A549 (cell line): ENCODE data around the gene CAVIN3. TPM values are rescaled to one million over a fixed set of nuclear protein-coding genes. Genes with fewer than 3 reads are reported as not detected.

Source experiments
- ATAC-seq, 2 experiments: fragments of 200-7000 bp in 1 of 2; fragments of >200 bp in 1 of 2; cut with Nextera tagmentation in 1 of 2; cut with Tn5 transposase in 1 of 2; 3 replicates each; pipeline versions ENCODE4 v1.8.0 to v1.9.1; 2018 to 2020; ENCODE audit warnings: mild to moderate bottlenecking in 1 of 2, moderate library complexity in 1 of 2
- CTCF ChIA-PET: fragments of 300-600 bp; sonication (Branson Sonifier 250); formaldehyde crosslinking; extraction: SDS; loops from one replicate; lab custom pipeline; 2021; ENCODE audit warnings: antibody characterized with exemption, inconsistent platforms; lab: Yijun Ruan, JAX
- POLR2A ChIA-PET: fragments of 350-600 bp; formaldehyde crosslinking; extraction: SDS; loops from one replicate; lab custom pipeline; 2021; ENCODE audit warnings: antibody characterized with exemption, inconsistent platforms; lab: Yijun Ruan, JAX
- DNase-seq, 2 experiments: peaks; one replicate each; pipeline versions ENCODE4 v3.0.0 to v3.0.0-alpha.2; 2011 to 2016; ENCODE audit warnings: low read depth in 1 of 2, low spot score in 1 of 2
- FAIRE-seq: peaks from 2 replicates; lab custom pipeline; 2011; peaks lifted over from hg19 to GRCh38; lab: Jason Lieb, UNC
- H3K27ac ChIP-seq, 2 experiments: fragments of >200 bp; sonication (Bioruptor Twin); formaldehyde crosslinking; 3 replicates each; pipeline ENCODE4 v1.5.1; 2016 to 2017
- H3K4me1 ChIP-seq: fragments of >200 bp; sonication (Bioruptor Twin); formaldehyde crosslinking; 3 replicates; pipeline ENCODE4 v1.6.1; 2016
- H3K4me2 ChIP-seq: fragments of >200 bp; sonication (Bioruptor Twin); formaldehyde crosslinking; 3 replicates; pipeline ENCODE4 v1.6.1; 2016
- H3K4me3 ChIP-seq: fragments of >200 bp; sonication (Bioruptor Twin); formaldehyde crosslinking; 3 replicates; pipeline ENCODE4 v1.5.1; 2016
- H3K9me3 ChIP-seq: fragments of >200 bp; sonication (Bioruptor Twin); formaldehyde crosslinking; 3 replicates; pipeline ENCODE4 v1.6.1; 2016
- CHD4 ChIP-seq: fragments of 200-600 bp; sonication (generic); IDR thresholded peaks from 2 replicates; pipeline ENCODE4 v1.6.1; 2016; ENCODE audit warnings: antibody characterized with exemption, mild to moderate bottlenecking, borderline replicate concordance
- EHF ChIP-seq: fragments of 250-450 bp; sonication (Bioruptor Pico); IDR thresholded peaks from 2 replicates; pipeline ENCODE4 v1.5.0; 2020; ENCODE audit warnings: mild to moderate bottlenecking
- EHMT2 ChIP-seq: fragments of 200-600 bp; sonication (generic); IDR thresholded peaks from 2 replicates; pipeline ENCODE4 v1.6.1; 2016; ENCODE audit warnings: antibody characterized with exemption, low read depth, mild to moderate bottlenecking, moderate library complexity
- EP300 ChIP-seq, 2 experiments: fragments of >200 bp; sonication (Bioruptor Twin); formaldehyde crosslinking; IDR thresholded peaks; 2 replicates in 1 of 2; 3 replicates in 1 of 2; pipeline ENCODE4 v1.6.1; 2016 to 2017
- ESRRA ChIP-seq: fragments of 150-350 bp; IDR thresholded peaks from 2 replicates; pipeline ENCODE4 v1.6.1; 2014; ENCODE audit warnings: mild to moderate bottlenecking, low read length, borderline replicate concordance
- FOSB ChIP-seq: fragments of 250-450 bp; sonication (Bioruptor Pico); IDR thresholded peaks from 2 replicates; pipeline ENCODE4 v1.5.0; 2020; ENCODE audit warnings: mild to moderate bottlenecking, moderate library complexity
- GATA3 ChIP-seq: IDR thresholded peaks from 2 replicates; pipeline ENCODE4 v1.6.1; 2012; ENCODE audit warnings: borderline replicate concordance
- JUN ChIP-seq, 2 experiments: fragments of >200 bp; sonication (Bioruptor Twin); formaldehyde crosslinking; IDR thresholded peaks; 2 replicates in 1 of 2; 3 replicates in 1 of 2; pipeline ENCODE4 v1.6.1; 2016 to 2017
- MAZ ChIP-seq: fragments of 150-350 bp; IDR thresholded peaks from 2 replicates; pipeline ENCODE4 v1.6.1; 2014; ENCODE audit warnings: antibody characterized with exemption, low read depth, low read length, borderline replicate concordance
- NR3C1 ChIP-seq: fragments of >200 bp; sonication (Bioruptor Twin); formaldehyde crosslinking; IDR thresholded peaks from 3 replicates; pipeline ENCODE4 v1.6.1; 2017
- RAD21 ChIP-seq, 2 experiments: fragments of >200 bp in 1 of 2; sonication (Bioruptor Twin) in 1 of 2; formaldehyde crosslinking in 1 of 2; IDR thresholded peaks in 1 of 2; conservative IDR thresholded peaks in 1 of 2; 2 replicates in 1 of 2; 3 replicates in 1 of 2; pipeline ENCODE4 v1.6.1; 2012 to 2018; ENCODE audit warnings: inconsistent platforms in 1 of 2
- RARB ChIP-seq: fragments of 250-450 bp; sonication (Bioruptor Pico); IDR thresholded peaks from 2 replicates; pipeline ENCODE4 v1.8.0; 2021; ENCODE audit warnings: mild to moderate bottlenecking, moderate library complexity
- RCOR1 ChIP-seq: fragments of 150-350 bp; IDR thresholded peaks from 2 replicates; pipeline ENCODE4 v1.6.1; 2014; ENCODE audit warnings: antibody characterized with exemption, low read length, low read depth
- TP53 ChIP-seq: fragments of 250-450 bp; sonication (Bioruptor Pico); IDR thresholded peaks from 2 replicates; pipeline ENCODE4 v1.5.0; 2021; ENCODE audit warnings: mild to moderate bottlenecking, moderate library complexity
- ZNF302 ChIP-seq: fragments of 250-450 bp; sonication (Bioruptor Pico); IDR thresholded peaks from 2 replicates; pipeline ENCODE4 v1.9.0; 2021; ENCODE audit warnings: inconsistent platforms, mild to moderate bottlenecking, moderate library complexity
- ZSCAN20 ChIP-seq: fragments of 250-450 bp; sonication (Bioruptor Pico); IDR thresholded peaks from 2 replicates; pipeline ENCODE4 v1.8.0; 2022; ENCODE audit warnings: mild to moderate bottlenecking, moderate library complexity
- WGBS: methylation state at CpG from one replicate; pipeline ENCODE4 v1.1.6; 2017; ENCODE audit errors: missing lambda C conversion rate; 5-methylcytosine and 5-hydroxymethylcytosine counted together
- polyA plus RNA-seq, 4 experiments: library from polyadenylated mRNA; depleted of rRNA in 3 of 4; stranded (reverse); fragments of >200 nt; fragmentation: RNase III in 1 of 4; extraction: RNeasy Plus Mini Kit Qiagen cat#74134 plus additional on column Dnase treatment in 1 of 4; gene quantifications; 2 replicates in 3 of 4; 3 replicates in 1 of 4; pipeline ENCODE4 v1.2.3, GENCODE V29; 2011 to 2017
- TF ChIP-seq, protein P1 (sequence below): fragments of 450-650 bp; IDR thresholded peaks from 2 replicates; pipeline ENCODE4 v1.6.1; 2014; ENCODE audit warnings: antibody characterized with exemption
- TF ChIP-seq, protein P2 (sequence below): IDR thresholded peaks from 2 replicates; pipeline ENCODE4 v1.6.1; 2012
- TF ChIP-seq, protein P3 (sequence below): fragments of >200 bp; sonication (Bioruptor Twin); formaldehyde crosslinking; IDR thresholded peaks from 3 replicates; pipeline ENCODE4 v1.6.1; 2016
- TF ChIP-seq, protein P4 (sequence below): fragments of >200 bp; sonication (Bioruptor Twin); formaldehyde crosslinking; IDR thresholded peaks from 3 replicates; pipeline ENCODE4 v1.5.1; 2016
- TF ChIP-seq, protein P5 (sequence below): fragments of >200 bp; sonication (Bioruptor Twin); formaldehyde crosslinking; IDR thresholded peaks from 2 replicates; pipeline ENCODE4 v1.6.1; 2016
- TF ChIP-seq, protein P6 (sequence below): fragments of 150-350 bp; IDR thresholded peaks from 2 replicates; pipeline ENCODE4 v1.6.1; 2014; ENCODE audit warnings: low read depth, mild to moderate bottlenecking, low read length
- TF ChIP-seq, protein P7 (sequence below): IDR thresholded peaks from 2 replicates; pipeline ENCODE4 v1.6.1; 2012; ENCODE audit warnings: low read depth, borderline replicate concordance

CAVIN3 gene
- polyA plus RNA-seq, 2 of the 4 experiments (the other 2 are of a cell fraction), result 6.0 to 26.7 TPM

DNA sequence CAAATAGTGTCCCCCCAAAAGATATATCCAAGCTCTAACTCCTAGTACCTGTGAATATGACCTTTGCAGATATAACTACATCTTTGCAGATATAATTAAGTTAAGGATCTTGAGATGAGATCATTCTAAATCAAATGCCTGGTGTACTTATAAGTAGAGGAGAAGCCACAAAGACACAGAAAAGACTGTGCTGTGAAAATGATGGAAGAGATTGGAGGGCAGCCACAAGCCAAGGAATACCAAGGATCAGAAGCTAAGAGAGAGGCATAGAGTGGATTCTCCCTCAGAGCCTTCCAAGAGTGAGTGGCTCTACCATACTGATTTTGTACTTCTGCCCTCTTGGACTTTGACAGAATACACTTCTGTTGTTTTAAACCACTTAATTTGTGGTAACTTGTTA is 7.5 kb upstream of the CAVIN3 start:
- POLR2A ChIA-PET, result interaction anchor here (0.6 kb wide), 1 partner anchor 11 kb away, joined by 4 read pairs; no protein-coding TSS in a partner anchor
- no peak for FAIRE-seq

DNA sequence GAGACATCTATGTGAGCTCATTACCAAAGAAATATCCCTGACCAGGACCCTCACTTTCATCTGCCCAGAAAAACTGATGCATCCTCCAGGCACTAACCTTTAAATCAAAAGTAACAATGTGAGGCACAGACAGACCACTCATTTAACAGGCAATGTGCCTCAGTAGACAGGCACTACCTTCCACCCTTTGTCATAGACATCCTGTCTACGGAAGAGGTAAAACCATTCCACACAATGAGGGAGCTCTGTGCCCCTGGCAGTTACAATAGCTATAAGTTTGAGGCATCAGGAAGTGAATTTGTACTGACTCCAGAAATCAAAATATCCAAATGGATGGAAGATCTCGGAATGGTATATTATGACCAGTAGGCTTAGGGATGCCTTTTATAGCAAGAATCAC is 6.7 kb upstream of the CAVIN3 start:
- no peak overlapping the region for H3K27ac ChIP-seq
- TF ChIP-seq EP300 (IDR thresholded peaks at IDR 0.05), result no peak
- no peak for TF ChIP-seq MAZ
- no peak for TF ChIP-seq CHD4
- TF ChIP-seq, protein P1, sequence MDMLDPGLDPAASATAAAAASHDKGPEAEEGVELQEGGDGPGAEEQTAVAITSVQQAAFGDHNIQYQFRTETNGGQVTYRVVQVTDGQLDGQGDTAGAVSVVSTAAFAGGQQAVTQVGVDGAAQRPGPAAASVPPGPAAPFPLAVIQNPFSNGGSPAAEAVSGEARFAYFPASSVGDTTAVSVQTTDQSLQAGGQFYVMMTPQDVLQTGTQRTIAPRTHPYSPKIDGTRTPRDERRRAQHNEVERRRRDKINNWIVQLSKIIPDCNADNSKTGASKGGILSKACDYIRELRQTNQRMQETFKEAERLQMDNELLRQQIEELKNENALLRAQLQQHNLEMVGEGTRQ, result no peak
- TF ChIP-seq RCOR1, result no peak
- TF ChIP-seq JUN (IDR thresholded peaks at IDR 0.05), result no peak
- TF ChIP-seq, protein P2, sequence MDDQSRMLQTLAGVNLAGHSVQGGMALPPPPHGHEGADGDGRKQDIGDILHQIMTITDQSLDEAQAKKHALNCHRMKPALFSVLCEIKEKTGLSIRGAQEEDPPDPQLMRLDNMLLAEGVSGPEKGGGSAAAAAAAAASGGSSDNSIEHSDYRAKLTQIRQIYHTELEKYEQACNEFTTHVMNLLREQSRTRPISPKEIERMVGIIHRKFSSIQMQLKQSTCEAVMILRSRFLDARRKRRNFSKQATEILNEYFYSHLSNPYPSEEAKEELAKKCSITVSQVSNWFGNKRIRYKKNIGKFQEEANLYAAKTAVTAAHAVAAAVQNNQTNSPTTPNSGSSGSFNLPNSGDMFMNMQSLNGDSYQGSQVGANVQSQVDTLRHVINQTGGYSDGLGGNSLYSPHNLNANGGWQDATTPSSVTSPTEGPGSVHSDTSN, result no peak
- TF ChIP-seq GATA3, result no peak
- no peak for TF ChIP-seq ZNF302
- ATAC-seq (no peak), FAIRE-seq (no peak), DNase-seq (no peak)
- WGBS, result 77% methylated on average over 2 of the region's 2 CpGs
- POLR2A ChIA-PET, result no interaction called here
- H3K4me1 ChIP-seq, result 0 out of 3 replicates have a peak, but pooled peaks cover 2% of the 10 kb centered on the region
- H3K4me2 ChIP-seq, result no peak overlapping the region
- CTCF ChIA-PET, result interaction anchor here (0.7 to 5.8 kb wide), 6 partner anchors 11 to 36 kb away, joined by 3 to 29 read pairs (median 6); no protein-coding TSS in a partner anchor
- no peak overlapping the region for H3K4me3 ChIP-seq
- H3K9me3 ChIP-seq, result no peaks in the 10 kb centered on the region

More for the DNA sequence above, 7.5 kb upstream of the CAVIN3 start:
- CTCF ChIA-PET, result interaction anchor here (1.3 to 5.8 kb wide), 4 partner anchors 26 to 35 kb away, joined by 3 to 29 read pairs (median 8); no protein-coding TSS in a partner anchor
- TF ChIP-seq TP53 (CRISPR knock-in tag) (no peak), ZSCAN20 (no peak), ESRRA (no peak), EHMT2 (no peak), FOSB (CRISPR knock-in tag) (no peak), RAD21 (conservative IDR thresholded peaks at IDR 0.05 in 1 of 2, IDR thresholded peaks at IDR 0.05 in 1 of 2) (no peak), EHF (CRISPR knock-in tag) (no peak), RCOR1 (no peak), GATA3 (no peak), RARB (CRISPR knock-in tag) (no peak), JUN (IDR thresholded peaks at IDR 0.05) (no peak), MAZ (no peak), NR3C1 (no peak)
- TF ChIP-seq, protein P3, sequence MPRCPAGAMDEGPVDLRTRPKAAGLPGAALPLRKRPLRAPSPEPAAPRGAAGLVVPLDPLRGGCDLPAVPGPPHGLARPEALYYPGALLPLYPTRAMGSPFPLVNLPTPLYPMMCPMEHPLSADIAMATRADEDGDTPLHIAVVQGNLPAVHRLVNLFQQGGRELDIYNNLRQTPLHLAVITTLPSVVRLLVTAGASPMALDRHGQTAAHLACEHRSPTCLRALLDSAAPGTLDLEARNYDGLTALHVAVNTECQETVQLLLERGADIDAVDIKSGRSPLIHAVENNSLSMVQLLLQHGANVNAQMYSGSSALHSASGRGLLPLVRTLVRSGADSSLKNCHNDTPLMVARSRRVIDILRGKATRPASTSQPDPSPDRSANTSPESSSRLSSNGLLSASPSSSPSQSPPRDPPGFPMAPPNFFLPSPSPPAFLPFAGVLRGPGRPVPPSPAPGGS, result no peak
- TF ChIP-seq, protein P4, sequence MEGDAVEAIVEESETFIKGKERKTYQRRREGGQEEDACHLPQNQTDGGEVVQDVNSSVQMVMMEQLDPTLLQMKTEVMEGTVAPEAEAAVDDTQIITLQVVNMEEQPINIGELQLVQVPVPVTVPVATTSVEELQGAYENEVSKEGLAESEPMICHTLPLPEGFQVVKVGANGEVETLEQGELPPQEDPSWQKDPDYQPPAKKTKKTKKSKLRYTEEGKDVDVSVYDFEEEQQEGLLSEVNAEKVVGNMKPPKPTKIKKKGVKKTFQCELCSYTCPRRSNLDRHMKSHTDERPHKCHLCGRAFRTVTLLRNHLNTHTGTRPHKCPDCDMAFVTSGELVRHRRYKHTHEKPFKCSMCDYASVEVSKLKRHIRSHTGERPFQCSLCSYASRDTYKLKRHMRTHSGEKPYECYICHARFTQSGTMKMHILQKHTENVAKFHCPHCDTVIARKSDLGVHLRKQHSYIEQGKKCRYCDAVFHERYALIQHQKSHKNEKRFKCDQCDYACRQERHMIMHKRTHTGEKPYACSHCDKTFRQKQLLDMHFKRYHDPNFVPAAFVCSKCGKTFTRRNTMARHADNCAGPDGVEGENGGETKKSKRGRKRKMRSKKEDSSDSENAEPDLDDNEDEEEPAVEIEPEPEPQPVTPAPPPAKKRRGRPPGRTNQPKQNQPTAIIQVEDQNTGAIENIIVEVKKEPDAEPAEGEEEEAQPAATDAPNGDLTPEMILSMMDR, result no peak
- TF ChIP-seq, protein P5, sequence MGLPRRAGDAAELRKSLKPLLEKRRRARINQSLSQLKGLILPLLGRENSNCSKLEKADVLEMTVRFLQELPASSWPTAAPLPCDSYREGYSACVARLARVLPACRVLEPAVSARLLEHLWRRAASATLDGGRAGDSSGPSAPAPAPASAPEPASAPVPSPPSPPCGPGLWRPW, result no peak
- TF ChIP-seq, protein P6, sequence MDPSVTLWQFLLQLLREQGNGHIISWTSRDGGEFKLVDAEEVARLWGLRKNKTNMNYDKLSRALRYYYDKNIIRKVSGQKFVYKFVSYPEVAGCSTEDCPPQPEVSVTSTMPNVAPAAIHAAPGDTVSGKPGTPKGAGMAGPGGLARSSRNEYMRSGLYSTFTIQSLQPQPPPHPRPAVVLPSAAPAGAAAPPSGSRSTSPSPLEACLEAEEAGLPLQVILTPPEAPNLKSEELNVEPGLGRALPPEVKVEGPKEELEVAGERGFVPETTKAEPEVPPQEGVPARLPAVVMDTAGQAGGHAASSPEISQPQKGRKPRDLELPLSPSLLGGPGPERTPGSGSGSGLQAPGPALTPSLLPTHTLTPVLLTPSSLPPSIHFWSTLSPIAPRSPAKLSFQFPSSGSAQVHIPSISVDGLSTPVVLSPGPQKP, result no peak
- TF ChIP-seq, protein P7, sequence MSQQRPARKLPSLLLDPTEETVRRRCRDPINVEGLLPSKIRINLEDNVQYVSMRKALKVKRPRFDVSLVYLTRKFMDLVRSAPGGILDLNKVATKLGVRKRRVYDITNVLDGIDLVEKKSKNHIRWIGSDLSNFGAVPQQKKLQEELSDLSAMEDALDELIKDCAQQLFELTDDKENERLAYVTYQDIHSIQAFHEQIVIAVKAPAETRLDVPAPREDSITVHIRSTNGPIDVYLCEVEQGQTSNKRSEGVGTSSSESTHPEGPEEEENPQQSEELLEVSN, result no peak
- TF ChIP-seq, protein P2, result no peak
- no peak overlapping the region for H3K4me3 ChIP-seq
- H3K4me2 ChIP-seq, result no peak overlapping the region
- H3K27ac ChIP-seq, result no peak overlapping the region
- H3K9me3 ChIP-seq, result no peaks in the 10 kb centered on the region
- no peaks in the 10 kb centered on the region for H3K4me1 ChIP-seq
- no peak for ATAC-seq
- no peak for DNase-seq
